GM12864 (cell line): ENCODE measurements around the gene CD200.

Experiments
- DNase-seq: peaks from one replicate; pipeline ENCODE4 v3.0.0-alpha.2; 2011; ENCODE audit warnings: low read depth
- H3K4me3 ChIP-seq: 2 replicates; pipeline ENCODE4 v1.5.1; 2011; ENCODE audit warnings: mild to moderate bottlenecking, low read depth, low read length, control low read depth
- CTCF ChIP-seq: IDR thresholded peaks from 2 replicates; pipeline ENCODE4 v1.5.1; 2011; ENCODE audit warnings: low read depth, mild to moderate bottlenecking, moderate library complexity, low read length, control low read depth, inconsistent platforms; ENCODE audit errors: missing control alignments

Gene CD200

GRCh38 chr3:112411425-112411824 is 78.5 kb downstream of the CD200 start:
- TF ChIP-seq CTCF = no peak
- H3K4me3 ChIP-seq = no peak overlapping the region
- no peak for DNase-seq
